A673 (cell line): ENCODE measurements around the gene CEP72. TPM values are rescaled to one million over a fixed set of nuclear protein-coding genes. Genes with fewer than 3 reads are reported as not detected.

ENCODE experiments used
- BruUV-seq: library from RNA; stranded (reverse); fragments of 400-500 nt; replicated peaks from 2 replicates; lab custom pipeline; 2021; lab: Mats Ljungman, UMichigan
- CTCF ChIA-PET: fragments of 300-600 bp; sonication (Branson Sonifier 250); formaldehyde crosslinking; loops from one replicate; lab custom pipeline; 2022; ENCODE audit warnings: antibody characterized with exemption; lab: Charles Lee
- POLR2A ChIA-PET: fragments of 300-600 bp; sonication (Branson Sonifier 250); formaldehyde crosslinking; loops from one replicate; lab custom pipeline; 2022; ENCODE audit warnings: antibody characterized with exemption; ENCODE audit not compliant: low non-redundant PET; lab: Charles Lee
- DNase-seq: peaks from one replicate; pipeline ENCODE4 v3.0.0-alpha.2; 2015; ENCODE audit warnings: low spot score
- H3K27ac ChIP-seq: fragments of 200-600 bp; sonication (generic); 2 replicates; pipeline ENCODE4 v1.5.1; 2016; ENCODE audit warnings: mixed run types, low read depth, mild to moderate bottlenecking, mixed read lengths, antibody characterized with exemption, low read length; ENCODE audit not compliant: poor library complexity, severe bottlenecking
- H3K27me3 ChIP-seq: fragments of 200-600 bp; sonication (generic); replicated peaks from 2 replicates; pipeline ENCODE4 v1.6.1; 2017; ENCODE audit warnings: mixed run types, low read depth, mild to moderate bottlenecking, mixed read lengths, antibody characterized with exemption, low read length; ENCODE audit not compliant: insufficient read depth, poor library complexity
- H3K36me3 ChIP-seq: fragments of 200-600 bp; sonication (generic); 2 replicates; pipeline ENCODE4 v1.6.1; 2016; ENCODE audit warnings: mixed run types, mild to moderate bottlenecking, mixed read lengths, antibody characterized with exemption, low read length; ENCODE audit not compliant: insufficient read depth, poor library complexity, severe bottlenecking
- H3K4me1 ChIP-seq: fragments of 200-600 bp; sonication (generic); 2 replicates; pipeline ENCODE4 v1.6.1; 2017; ENCODE audit warnings: mixed run types, mild to moderate bottlenecking, mixed read lengths, antibody characterized with exemption, low read length; ENCODE audit not compliant: insufficient read depth, poor library complexity, severe bottlenecking
- H3K4me3 ChIP-seq: fragments of 200-600 bp; sonication (generic); 2 replicates; pipeline ENCODE4 v1.5.1; 2016; ENCODE audit warnings: low read depth, mixed run types, mild to moderate bottlenecking, mixed read lengths, low read length; ENCODE audit not compliant: poor library complexity, severe bottlenecking
- H3K9me3 ChIP-seq: fragments of 200-600 bp; sonication (generic); 2 replicates; pipeline ENCODE4 v1.6.1; 2016; ENCODE audit warnings: mixed run types, low read depth, mild to moderate bottlenecking, mixed read lengths, antibody characterized with exemption, low read length; ENCODE audit not compliant: poor library complexity, severe bottlenecking
- CTCF ChIP-seq: fragments of 300-800, 200-600 bp; sonication (generic); conservative IDR thresholded peaks from 2 replicates; pipeline ENCODE4 v1.5.1; 2017; ENCODE audit warnings: low read depth, mild to moderate bottlenecking, antibody characterized with exemption, low read length, moderate library complexity, mixed read lengths
- EZH2 ChIP-seq: fragments of 200-600 bp; sonication (generic); IDR thresholded peaks from 2 replicates; pipeline ENCODE4 v1.6.1; 2017; ENCODE audit warnings: borderline replicate concordance, low read depth, mild to moderate bottlenecking, mixed read lengths, antibody characterized with exemption, low read length; ENCODE audit not compliant: poor library complexity, severe bottlenecking
- intact Hi-C: fragments of 100-400 bp; cut with micrococcal nuclease; formaldehyde crosslinking; loops from one replicate; pipeline ENCODE4 v1.10.0; 2022; ENCODE audit not compliant: unreplicated experiment
- total RNA-seq: library from RNA; stranded (reverse); gene quantifications from 2 replicates; pipeline ENCODE4 v1.2.3, GENCODE V29; 2021

The CEP72 gene
- total RNA-seq, 1 experiment from 2014 or later = 37.2 TPM

GRCh38 chr5:639584-640213, 27.6 kb downstream of the CEP72 start:
- H3K27me3 ChIP-seq = no peaks in the 10 kb centered on the region
- intact Hi-C loops = no loop called here
- CTCF ChIA-PET = no interaction called here

DNA sequence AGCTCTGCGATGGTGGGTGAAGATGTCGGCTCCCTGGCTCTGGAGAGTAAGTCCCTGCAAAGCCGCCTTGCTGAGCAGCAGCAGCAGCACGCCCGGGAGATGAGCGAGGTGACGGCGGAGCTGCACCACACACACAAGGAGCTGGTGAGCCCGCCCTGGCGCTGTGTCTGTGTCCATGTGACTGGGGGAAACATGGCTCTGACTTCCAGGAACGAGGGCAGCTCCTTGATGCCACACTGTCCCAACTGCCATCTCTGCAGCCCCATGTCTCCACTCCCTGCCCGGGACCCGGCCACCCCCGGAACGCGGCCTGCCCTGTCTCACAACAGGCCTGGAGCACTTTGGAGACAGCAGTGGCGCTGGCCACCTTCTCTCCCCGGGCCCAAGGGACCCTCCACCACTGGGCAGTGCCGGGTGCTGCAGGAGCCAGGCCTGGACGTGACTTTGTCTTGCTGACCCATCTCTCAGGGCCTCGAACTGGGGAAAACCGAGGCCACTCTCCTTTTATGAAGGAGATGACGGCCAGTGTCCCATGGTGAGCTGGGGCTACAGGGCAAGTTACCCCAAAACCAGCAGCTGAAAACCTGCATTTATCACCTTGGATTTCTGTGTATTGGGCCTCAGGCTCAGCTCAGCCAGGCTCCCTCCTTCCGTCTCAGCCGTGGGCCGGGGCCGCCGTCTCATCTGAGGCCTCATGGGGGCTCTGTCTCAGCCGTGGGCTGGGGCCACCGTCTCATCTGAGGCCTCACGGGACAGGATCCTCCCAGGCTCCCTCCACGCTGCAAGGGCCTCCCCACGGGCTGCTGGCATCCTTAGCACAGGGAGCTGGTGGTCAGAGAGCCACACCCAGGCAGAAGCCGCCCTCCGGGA, 28.6 kb downstream of the CEP72 start:
- POLR2A ChIA-PET = no interaction called here

More at GRCh38 chr5:639584-640213, 27.6 kb downstream of the CEP72 start:
- no peak overlapping the region for H3K4me3 ChIP-seq
- no peaks in the 10 kb centered on the region for H3K4me1 ChIP-seq
- H3K27ac ChIP-seq = no peak overlapping the region
- no peaks in the 10 kb centered on the region for H3K9me3 ChIP-seq
- DNase-seq = no peak
- POLR2A ChIA-PET = no interaction called here
- TF ChIP-seq EZH2 (no peak), CTCF (no peak)
- H3K36me3 ChIP-seq = peaks cover 58% of the 10 kb centered on the region
- BruUV-seq = no TSS peak

GRCh38 chr5:641331-641765, 29.2 kb downstream of the CEP72 start:
- Histone ChIP-seq H3K36me3 (peaks cover 52% of the 10 kb centered on the region), H3K27ac (no peak overlapping the region), H3K4me3 (no peak overlapping the region), H3K4me1 (no peaks in the 10 kb centered on the region), H3K9me3 (no peaks in the 10 kb centered on the region), H3K27me3 (no peaks in the 10 kb centered on the region)
- BruUV-seq = no TSS peak
- no peak for TF ChIP-seq CTCF
- TF ChIP-seq EZH2 = no peak
- ChIA-PET CTCF (no interaction called here), POLR2A (no interaction called here)
- DNase-seq = no peak
- intact Hi-C loops = no loop called here

More for the DNA sequence above, 28.6 kb downstream of the CEP72 start:
- BruUV-seq = no TSS peak
- no peaks in the 10 kb centered on the region for H3K27me3 ChIP-seq
- peaks cover 52% of the 10 kb centered on the region for H3K36me3 ChIP-seq
- no peaks in the 10 kb centered on the region for H3K4me1 ChIP-seq
- H3K9me3 ChIP-seq = no peaks in the 10 kb centered on the region
- CTCF ChIA-PET = no interaction called here
- H3K27ac ChIP-seq = no peak overlapping the region
- DNase-seq = no peak
- intact Hi-C loops = no loop called here
- no peak overlapping the region for H3K4me3 ChIP-seq
- TF ChIP-seq CTCF = no peak
- TF ChIP-seq EZH2 = no peak
